GM18520 (cell line): ENCODE results near the gene SH2D1B.

Source experiments
- ATAC-seq: cut with Tn5 transposase; IDR thresholded peaks from one replicate; pipeline ENCODE4 v1.9.1; 2021; ENCODE audit not compliant: unreplicated experiment

SH2D1B gene

DNA sequence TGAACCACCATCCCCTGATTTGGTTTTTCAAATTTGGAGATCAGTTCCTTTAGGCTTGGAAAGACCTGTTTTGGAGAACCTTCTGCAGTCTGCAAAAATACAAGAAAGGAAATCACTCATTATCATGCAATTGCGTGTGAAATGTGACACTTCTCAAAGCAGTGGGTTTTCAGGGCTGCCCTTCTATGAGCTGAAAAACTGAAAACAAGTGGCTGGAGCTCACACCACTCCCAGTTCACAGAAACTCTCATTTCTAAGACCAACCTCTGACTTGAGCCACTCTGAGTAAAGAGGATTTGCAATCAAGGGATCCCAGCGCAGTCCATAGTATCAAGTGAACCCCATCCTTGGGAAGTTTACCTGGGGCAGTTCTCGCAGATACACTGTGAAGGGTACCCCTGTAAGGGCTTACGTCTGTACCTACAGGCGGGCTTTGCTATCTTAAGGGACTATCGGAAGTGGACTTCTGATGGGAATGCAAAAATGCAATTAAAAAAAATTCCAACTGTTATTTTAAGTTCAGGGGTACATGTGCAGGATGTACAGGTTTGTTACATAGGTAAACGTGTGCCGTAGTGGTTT, 12.8 kb downstream of the SH2D1B start:
- ATAC-seq = no peak

DNA sequence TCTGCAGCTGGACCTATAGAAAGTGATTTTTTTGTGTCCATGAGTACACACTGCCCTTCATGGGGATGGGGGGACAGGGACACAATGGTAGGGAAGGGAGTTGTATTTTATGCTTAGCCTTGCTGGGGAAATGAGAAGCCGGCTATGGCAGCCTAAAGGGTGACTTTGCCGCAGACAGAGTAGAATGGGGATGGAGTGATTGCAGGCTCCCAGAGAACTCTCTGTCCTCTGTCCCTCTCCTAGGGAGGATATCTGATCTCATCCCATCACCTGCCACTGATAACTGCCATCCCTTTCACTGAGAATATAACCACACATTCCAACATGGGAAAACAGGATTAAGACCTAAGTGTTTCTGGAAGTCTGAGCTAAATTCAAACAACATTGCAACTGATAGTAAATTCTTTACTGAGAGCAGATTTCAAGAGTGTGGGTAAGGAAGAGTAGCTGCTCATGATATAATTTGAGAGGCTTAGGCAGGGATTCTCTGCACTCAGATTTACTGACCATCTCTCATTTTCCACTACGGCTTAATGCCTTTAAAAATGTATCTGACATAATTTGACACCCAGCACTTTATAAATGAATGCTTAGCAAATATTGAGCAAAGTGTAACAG, 13.9 kb downstream of the SH2D1B start:
- no peak for ATAC-seq

DNA sequence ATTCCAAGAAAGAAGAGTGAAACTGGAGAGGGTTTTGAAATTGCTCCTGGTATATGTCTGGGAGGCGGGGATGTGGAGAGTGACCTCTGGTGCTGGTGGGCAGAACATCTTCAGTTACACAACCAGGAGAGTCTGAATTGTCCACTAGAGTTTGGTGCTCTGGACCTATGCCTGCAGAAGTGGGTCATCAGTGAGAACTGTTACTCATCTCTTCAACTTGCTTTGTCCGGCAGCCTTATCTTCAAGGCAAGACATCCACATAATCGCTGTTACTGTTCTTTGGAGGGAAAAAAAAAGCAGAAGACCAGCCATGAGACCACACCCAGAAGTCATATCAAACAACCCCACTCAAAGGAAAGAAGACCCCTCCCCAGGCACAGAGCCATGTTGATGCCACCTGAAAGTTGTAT, 14.9 kb downstream of the SH2D1B start:
- no peak for ATAC-seq

GRCh38 chr1:162396201-162396906, 15.6 kb downstream of the SH2D1B start:
- no peak for ATAC-seq

DNA sequence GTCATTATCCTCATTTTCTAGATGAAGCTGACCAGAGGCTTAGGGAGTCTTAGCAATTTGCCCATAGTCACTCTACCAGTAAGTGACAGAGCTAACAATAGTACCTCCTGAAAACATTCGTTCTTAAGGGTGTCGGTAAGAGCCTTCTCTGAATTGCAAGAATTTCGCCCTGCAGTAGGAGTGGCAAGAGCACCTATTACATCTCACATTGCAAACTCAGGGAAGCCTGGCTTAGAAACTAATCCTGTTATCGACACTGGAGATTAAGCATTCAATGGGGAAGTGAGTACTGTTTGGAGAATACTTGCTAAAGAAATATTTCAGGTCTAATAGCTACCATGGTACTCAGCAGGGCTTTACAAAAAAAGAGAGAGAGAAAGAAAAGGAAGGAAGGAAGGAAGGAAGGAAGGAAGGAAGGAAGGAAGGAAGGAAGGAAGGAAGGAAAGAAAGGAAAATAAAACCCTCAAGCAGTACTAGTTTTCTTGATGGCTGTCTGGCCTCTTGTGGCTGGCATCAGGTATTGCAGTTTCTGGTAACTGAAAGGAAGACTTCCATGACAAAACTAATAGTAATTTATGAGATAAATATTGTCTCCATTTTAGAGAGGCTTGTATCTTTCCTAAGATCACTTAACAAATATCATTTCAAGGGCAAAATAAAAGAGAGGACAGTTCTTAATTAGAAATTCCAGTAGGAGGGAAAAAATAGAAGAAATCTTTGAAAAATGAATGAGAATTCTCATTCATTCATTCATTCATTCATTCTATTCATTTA, 20.0 kb downstream of the SH2D1B start:
- ATAC-seq = no peak

- no peak for ATAC-seq
Observed at GRCh38 chr1:162390396-162391185, 21.3 kb downstream of the SH2D1B start.

GRCh38 chr1:162389971-162390370, 22.0 kb downstream of the SH2D1B start:
- no peak for ATAC-seq

- no peak for ATAC-seq
Observed at GRCh38 chr1:162389021-162389818, 22.7 kb downstream of the SH2D1B start.

GRCh38 chr1:162388615-162389014, 23.3 kb downstream of the SH2D1B start:
- ATAC-seq = no peak

GRCh38 chr1:162388083-162388594, 23.8 kb downstream of the SH2D1B start:
- ATAC-seq = no peak

GRCh38 chr1:162387226-162388082, 24.5 kb downstream of the SH2D1B start:
- no peak for ATAC-seq

DNA sequence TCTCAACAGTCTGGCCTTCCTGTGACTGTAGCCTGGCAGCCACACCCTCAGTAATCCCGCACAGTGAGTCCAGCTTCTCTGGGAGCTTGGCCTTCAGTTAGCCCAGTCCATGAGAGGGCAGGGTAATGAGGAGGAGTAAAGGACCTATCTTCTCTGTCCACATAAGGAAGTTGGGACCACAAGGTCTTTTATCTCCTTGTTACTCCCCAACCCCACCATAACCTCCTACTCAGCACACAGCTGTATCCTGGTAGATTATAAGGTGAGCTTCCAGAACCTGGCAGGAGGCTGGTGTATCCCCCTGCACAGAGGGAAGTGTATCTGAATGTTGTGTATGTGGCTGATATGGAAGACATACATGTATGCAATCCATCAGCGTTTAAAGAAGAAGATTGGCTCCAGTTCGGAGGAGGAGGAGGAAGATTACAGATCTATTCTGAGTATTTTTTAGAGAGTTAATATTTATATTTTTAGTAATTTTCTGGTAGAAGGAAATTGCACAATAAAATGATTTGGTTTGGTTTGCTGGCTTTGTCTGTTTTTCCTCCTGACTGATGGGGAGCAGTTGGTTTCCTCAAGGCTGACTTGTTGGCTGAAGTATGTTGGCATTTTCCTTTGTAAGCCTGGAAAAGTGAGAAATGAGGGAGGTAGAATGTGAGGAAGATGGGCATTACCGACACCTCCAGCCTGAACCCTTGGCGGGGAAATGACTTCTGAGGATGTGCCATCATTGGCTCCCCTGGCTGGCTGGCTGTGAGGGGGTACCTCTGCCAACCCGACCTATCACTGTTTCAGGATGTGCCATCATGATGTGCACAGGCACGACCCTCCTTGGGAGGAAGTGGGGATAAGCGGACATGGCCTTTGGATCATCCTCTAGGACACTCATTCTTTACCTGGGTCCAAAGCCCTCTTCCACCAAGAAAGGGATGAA, 25.4 kb downstream of the SH2D1B start:
- no peak for ATAC-seq

DNA sequence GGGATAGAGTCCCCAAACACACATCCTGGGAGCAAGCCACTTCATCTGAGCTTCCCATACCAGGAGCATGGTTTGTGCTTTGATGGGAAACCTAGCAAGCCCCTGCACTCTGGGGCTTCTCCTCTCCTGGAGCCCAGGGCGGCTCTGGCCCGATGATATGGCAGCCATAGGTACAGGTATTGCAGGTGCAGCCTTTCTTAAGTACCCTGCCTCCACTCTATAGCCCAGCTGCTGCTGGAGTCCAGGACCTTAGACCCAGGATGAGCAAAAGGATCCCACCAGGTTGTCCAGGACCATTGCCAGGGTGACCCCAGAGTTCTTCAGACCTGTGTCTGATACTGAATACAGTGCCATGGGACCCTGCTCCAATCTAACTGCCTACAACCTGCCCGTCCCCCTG, 26.2 kb downstream of the SH2D1B start:
- no peak for ATAC-seq

DNA sequence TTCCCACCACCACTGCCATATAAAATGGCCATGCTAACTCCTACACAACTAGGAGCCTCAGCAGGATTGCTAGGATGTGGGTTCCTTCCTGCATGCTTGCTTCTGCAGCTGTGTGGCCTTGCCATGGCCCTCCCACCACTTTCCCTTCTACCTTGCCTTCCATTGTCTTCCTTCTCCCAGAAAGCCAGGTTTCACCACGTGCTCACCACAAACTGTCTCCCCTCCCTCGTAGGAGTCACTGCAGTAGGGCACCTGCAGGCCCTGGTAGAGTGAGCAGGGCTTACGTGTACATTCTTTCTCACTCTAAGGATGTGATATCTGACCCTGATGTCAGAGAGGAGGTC, 26.7 kb downstream of the SH2D1B start:
- no peak for ATAC-seq

GRCh38 chr1:162384601-162385279, 27.2 kb downstream of the SH2D1B start:
- ATAC-seq = no peak

DNA sequence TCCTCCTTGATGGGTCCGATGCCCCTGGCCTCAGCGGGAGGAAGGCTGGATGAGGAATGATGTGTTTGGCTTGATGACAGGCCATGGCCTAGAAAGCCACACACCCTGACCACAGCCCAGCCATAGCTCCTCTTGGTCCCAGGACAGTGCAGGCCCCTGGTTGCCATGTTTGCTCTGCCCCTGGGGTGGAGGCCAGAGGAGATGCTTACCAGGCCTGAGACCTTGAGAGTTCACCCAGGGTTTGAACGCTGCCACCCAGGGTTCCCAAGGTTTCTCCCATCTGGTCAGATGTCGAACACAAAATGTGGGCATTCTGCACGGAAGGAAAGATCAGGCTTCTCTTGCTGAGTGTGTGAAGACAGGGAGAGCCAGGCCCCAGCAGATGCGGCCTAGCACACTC, 27.8 kb downstream of the SH2D1B start:
- no peak for ATAC-seq

DNA sequence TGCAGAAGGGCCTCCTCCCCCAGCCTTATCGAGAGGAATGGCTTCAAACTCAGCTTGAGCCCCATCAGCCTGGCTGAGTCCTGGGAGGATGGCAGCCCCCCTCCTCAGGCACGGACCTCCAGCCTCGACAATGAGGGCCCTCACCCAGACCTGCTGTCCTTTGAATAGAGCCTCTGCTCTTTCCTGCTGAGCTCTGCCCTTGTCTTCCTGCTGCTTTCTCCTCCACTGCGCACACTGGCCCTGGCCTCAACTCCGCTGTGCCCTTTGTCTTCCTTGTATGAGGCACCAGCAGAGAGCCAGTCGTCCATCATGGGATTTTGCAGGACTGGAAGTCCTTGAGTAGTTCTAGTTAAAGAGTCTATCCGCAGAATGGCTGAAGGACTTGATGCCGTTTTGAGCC, 28.4 kb downstream of the SH2D1B start:
- no peak for ATAC-seq
